Mesendoderm (in vitro differentiated cells): ENCODE measurements around the gene ZFP28.

ENCODE experiments used
- DNase-seq: peaks from one replicate; pipeline ENCODE4 v3.0.0; 2013
- H2AK5ac ChIP-seq: 2 replicates; pipeline ENCODE4 v1.6.1; 2013; ENCODE audit warnings: low read length, inconsistent platforms
- H2BK120ac ChIP-seq: 2 replicates; pipeline ENCODE4 v1.6.1; 2013; ENCODE audit warnings: low read depth, mild to moderate bottlenecking, low read length, moderate library complexity, mixed read lengths
- H2BK15ac ChIP-seq: replicated peaks from 2 replicates; pipeline ENCODE4 v1.6.1; 2013; ENCODE audit warnings: low read depth, mild to moderate bottlenecking, moderate library complexity
- H2BK5ac ChIP-seq: 2 replicates; pipeline ENCODE4 v1.6.1; 2013; ENCODE audit warnings: low read length, inconsistent platforms
- H3K18ac ChIP-seq: 2 replicates; pipeline ENCODE4 v1.6.1; 2013; ENCODE audit warnings: mild to moderate bottlenecking, low read length, mixed read lengths
- H3K23ac ChIP-seq: one replicate; pipeline ENCODE4 v1.6.1; 2013; ENCODE audit warnings: low read length
- H3K27ac ChIP-seq: 2 replicates; pipeline ENCODE4 v1.5.1; 2013; ENCODE audit warnings: low read depth, mild to moderate bottlenecking, inconsistent platforms, low read length, moderate library complexity
- H3K27me3 ChIP-seq: 2 replicates; pipeline ENCODE4 v1.6.1; 2013; ENCODE audit warnings: low read length, control low read depth, mild to moderate bottlenecking, inconsistent platforms; ENCODE audit not compliant: insufficient read depth, poor library complexity
- H3K36me3 ChIP-seq: 2 replicates; pipeline ENCODE4 v1.6.1; 2013; ENCODE audit warnings: low read length, inconsistent platforms; ENCODE audit not compliant: control insufficient read depth, insufficient read depth
- H3K4ac ChIP-seq: one replicate; pipeline ENCODE4 v1.6.1; 2013; ENCODE audit warnings: low read depth, mild to moderate bottlenecking, low read length, moderate library complexity
- H3K4me1 ChIP-seq: 2 replicates; pipeline ENCODE4 v1.6.1; 2013; ENCODE audit warnings: low read depth, low read length, inconsistent platforms; ENCODE audit not compliant: control insufficient read depth
- H3K4me2 ChIP-seq: 2 replicates; pipeline ENCODE4 v1.6.1; 2013; ENCODE audit warnings: low read length
- H3K4me3 ChIP-seq: 2 replicates; pipeline ENCODE4 v1.5.1; 2013; ENCODE audit warnings: mild to moderate bottlenecking, low read length
- H3K56ac ChIP-seq: one replicate; pipeline ENCODE4 v1.6.1; 2013; ENCODE audit warnings: low read length
- H3K79me1 ChIP-seq: 2 replicates; pipeline ENCODE4 v1.6.1; 2013; ENCODE audit warnings: low read length, inconsistent platforms
- H3K79me2 ChIP-seq: 2 replicates; pipeline ENCODE4 v1.6.1; 2013; ENCODE audit warnings: mild to moderate bottlenecking, low read length; ENCODE audit not compliant: control insufficient read depth, insufficient read depth
- H3K9ac ChIP-seq: 2 replicates; pipeline ENCODE4 v1.6.1; 2013; ENCODE audit warnings: low read length, inconsistent platforms
- H4K5ac ChIP-seq: one replicate; pipeline ENCODE4 v1.6.1; 2013; ENCODE audit warnings: low read length
- H4K8ac ChIP-seq: one replicate; pipeline ENCODE4 v1.6.1; 2013; ENCODE audit warnings: low read depth, mild to moderate bottlenecking, control low read depth, low read length, moderate library complexity
- WGBS: extraction: QIAGEN DNeasy Blood & Tissue Kit; methylation state at CpG from one replicate; pipeline ENCODE4 v1.1.7; 2013; ENCODE audit warnings: low lambda C conversion rate, missing lambda C conversion rate; ENCODE audit not compliant: insufficient coverage; ENCODE audit errors: extremely low coverage; 5-methylcytosine and 5-hydroxymethylcytosine counted together

ZFP28 gene

GRCh38 chr19:56525214-56525860 lies 13.4 kb upstream of the ZFP28 start:
- no peak overlapping the region for H3K27ac ChIP-seq
- no peak overlapping the region for H2BK15ac ChIP-seq
- no peak overlapping the region for H3K56ac ChIP-seq
- no peak for DNase-seq
- no peak overlapping the region for H4K5ac ChIP-seq
- H2BK120ac ChIP-seq: no peak overlapping the region
- H4K8ac ChIP-seq: no peak overlapping the region
- no peaks in the 10 kb centered on the region for H3K27me3 ChIP-seq
- no peak overlapping the region for H3K4me3 ChIP-seq
- no CpG with 5 or more reads among the region's 4 CpGs for WGBS
- H3K79me1 ChIP-seq: no peaks in the 10 kb centered on the region
- H3K23ac ChIP-seq: no peak overlapping the region
- no peak overlapping the region for H2BK5ac ChIP-seq
- no peak overlapping the region for H3K4ac ChIP-seq
- H3K9ac ChIP-seq: no peak overlapping the region
- H2AK5ac ChIP-seq: no peak overlapping the region
- H3K4me2 ChIP-seq: no peak overlapping the region
- H3K36me3 ChIP-seq: no peaks in the 10 kb centered on the region
- H3K4me1 ChIP-seq: no peaks in the 10 kb centered on the region
- H3K18ac ChIP-seq: no peak overlapping the region
- no peaks in the 10 kb centered on the region for H3K79me2 ChIP-seq

DNA sequence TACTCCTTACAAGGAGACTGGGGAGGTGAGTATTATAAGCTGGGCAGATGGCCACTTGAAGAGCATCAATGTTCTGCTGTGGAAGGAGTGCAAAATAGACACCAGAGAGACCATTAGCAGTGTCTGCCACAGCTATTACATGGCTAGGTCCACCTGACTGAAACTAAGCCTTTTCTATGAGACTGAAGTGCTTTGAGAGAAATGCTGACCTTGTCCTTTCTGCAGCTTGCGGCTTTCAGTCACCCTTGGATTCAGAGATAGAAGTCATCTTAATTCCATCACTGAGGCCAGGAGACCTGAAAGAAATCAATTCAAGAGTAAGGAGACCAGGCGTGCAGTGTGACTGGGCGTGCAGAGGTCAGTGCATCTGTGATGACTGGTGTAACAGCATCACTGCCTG lies 1.3 kb upstream of the ZFP28 start:
- WGBS: no CpG with 5 or more reads among the region's 3 CpGs
- Histone ChIP-seq H3K18ac (no peak overlapping the region), H3K4me1 (peaks cover 2% of the 10 kb centered on the region), H3K56ac (no peak overlapping the region), H3K79me1 (no peaks in the 10 kb centered on the region), H2BK15ac (no peak overlapping the region), H3K4ac (no peak overlapping the region), H3K9ac (no peak overlapping the region), H2BK5ac (no peak overlapping the region), H3K79me2 (no peaks in the 10 kb centered on the region), H2AK5ac (no peak overlapping the region), H4K8ac (no peak overlapping the region), H3K27me3 (no peaks in the 10 kb centered on the region), H2BK120ac (no peak overlapping the region), H3K4me3 (no peak overlapping the region), H3K27ac (no peak overlapping the region), H3K23ac (no peak overlapping the region), H4K5ac (no peak overlapping the region), H3K36me3 (no peaks in the 10 kb centered on the region), H3K4me2 (no peak overlapping the region)
- no peak for DNase-seq

- Histone ChIP-seq H3K9ac (peak overlapping the region; percentile 85), H2AK5ac (no peak overlapping the region), H2BK15ac (no peak overlapping the region), H3K36me3 (no peaks in the 10 kb centered on the region), H3K4me2 (peak overlapping the region; percentile 56), H3K79me1 (no peaks in the 10 kb centered on the region), H4K8ac (no peak overlapping the region), H2BK120ac (no peak overlapping the region), H3K4me1 (peaks cover 2% of the 10 kb centered on the region), H3K27me3 (no peaks in the 10 kb centered on the region), H4K5ac (no peak overlapping the region), H3K4me3 (peak overlapping the region; percentile 77), H2BK5ac (peak overlapping the region; percentile 88), H3K23ac (no peak overlapping the region), H3K56ac (peak overlapping the region; percentile 97), H3K27ac (peak overlapping the region; percentile 84), H3K4ac (peak overlapping the region; percentile 28), H3K18ac (peak overlapping the region; percentile 44), H3K79me2 (no peaks in the 10 kb centered on the region)
- peak; percentile 94 for DNase-seq
- no CpG with 5 or more reads among the region's 46 CpGs for WGBS
Measured at GRCh38 chr19:56538254-56538760, 441 bp upstream of the ZFP28 start.

GRCh38 chr19:56543776-56544175 lies 5.0 kb downstream of the ZFP28 start:
- Histone ChIP-seq H2BK120ac (no peak overlapping the region), H2BK15ac (no peak overlapping the region), H3K79me2 (no peaks in the 10 kb centered on the region), H3K56ac (no peak overlapping the region), H3K36me3 (peaks cover 2% of the 10 kb centered on the region), H4K8ac (no peak overlapping the region), H3K4me1 (peaks cover 2% of the 10 kb centered on the region), H3K4me3 (no peak overlapping the region), H3K27me3 (peaks cover 1% of the 10 kb centered on the region), H3K23ac (no peak overlapping the region), H2AK5ac (no peak overlapping the region), H2BK5ac (no peak overlapping the region), H4K5ac (no peak overlapping the region), H3K4me2 (no peak overlapping the region), H3K4ac (no peak overlapping the region), H3K79me1 (no peaks in the 10 kb centered on the region), H3K9ac (no peak overlapping the region), H3K27ac (no peak overlapping the region), H3K18ac (no peak overlapping the region)
- DNase-seq: no peak
- WGBS: no CpG with 5 or more reads among the region's 2 CpGs

DNA sequence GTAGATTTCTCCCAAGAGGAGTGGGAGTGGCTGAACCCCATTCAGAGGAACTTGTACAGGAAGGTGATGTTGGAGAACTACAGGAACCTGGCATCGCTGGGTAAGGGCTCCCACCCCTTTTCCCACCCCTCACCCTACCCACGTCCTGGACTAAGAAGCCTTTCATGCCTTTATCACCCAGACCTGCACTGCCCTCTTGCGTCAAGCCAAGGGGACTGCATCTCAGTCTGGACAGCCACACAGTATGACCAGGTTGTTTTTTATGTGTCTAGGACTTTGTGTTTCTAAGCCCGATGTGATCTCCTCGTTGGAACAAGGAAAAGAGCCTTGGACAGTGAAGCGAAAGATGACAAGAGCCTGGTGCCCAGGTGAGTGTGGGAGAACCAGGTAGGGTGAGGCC lies 8.8 kb downstream of the ZFP28 start:
- no CpG with 5 or more reads among the region's 6 CpGs for WGBS
- Histone ChIP-seq H3K4me2 (no peak overlapping the region), H3K18ac (no peak overlapping the region), H4K8ac (no peak overlapping the region), H3K27me3 (peaks cover 1% of the 10 kb centered on the region), H3K79me2 (no peaks in the 10 kb centered on the region), H3K9ac (no peak overlapping the region), H2AK5ac (no peak overlapping the region), H3K4ac (no peak overlapping the region), H3K4me3 (no peak overlapping the region), H3K36me3 (peaks cover 9% of the 10 kb centered on the region), H3K56ac (no peak overlapping the region), H3K4me1 (no peaks in the 10 kb centered on the region), H3K27ac (no peak overlapping the region), H2BK120ac (no peak overlapping the region), H3K79me1 (no peaks in the 10 kb centered on the region), H3K23ac (no peak overlapping the region), H2BK5ac (no peak overlapping the region), H2BK15ac (no peak overlapping the region), H4K5ac (no peak overlapping the region)
- peak; percentile 69 for DNase-seq
